ENCODE data around the gene TERT.
"Not testable (repeated sequence)": the region's sequence is repeated elsewhere in the genome, so short reads cannot be mapped to it uniquely, and the experiment has no call there.

GRCh38 chr5:1290956-1291355 is 3.9 kb downstream of the TERT start:
- TF ChIP-seq CTCF (conservative IDR thresholded peaks at IDR 0.05; ENCODE audit: low read length); EZH2phosphoT487 (IDR thresholded peaks at IDR 0.05; ENCODE audit: borderline replicate concordance, low read depth, low read length): not testable (repeated sequence)
